ENCODE data around the gene MRNIP. TPM values are rescaled to one million over a fixed set of nuclear protein-coding genes. Genes with fewer than 3 reads are reported as not detected.
A peak's percentile ranks its signal among the peaks of the same experiment; 100 is the strongest.

Gene MRNIP
- total RNA-seq (2014; rRNA removed; shearing (Covaris generic)): 8.8 and 9.3 TPM in 2 replicates

GRCh38 chr5:179858586-179859427 lies at the start of gene MRNIP:
Gene MRNIP, minus strand, starts transcription at chr5:179858817. Its CDS starts 21 bp downstream, at chr5:179858796.
- DNase-seq (ENCODE audit: low read depth): peak; percentile 90

- DNase-seq (ENCODE audit: low read depth): peak; percentile 62
Measured at GRCh38 chr5:179907556-179908324, 49.1 kb upstream of the MRNIP start, which contains the start of gene TBC1D9B. Gene TBC1D9B, minus strand, starts transcription at chr5:179907897. Its CDS starts 76 bp downstream, at chr5:179907821.

GRCh38 chr5:179906795-179907555 lies 48.4 kb upstream of the MRNIP start:
- DNase-seq (ENCODE audit: low read depth): peak; percentile 18

GRCh38 chr5:179906294-179906794 lies 47.7 kb upstream of the MRNIP start:
- DNase-seq (ENCODE audit: low read depth): no peak

GRCh38 chr5:179905161-179905560 lies 46.5 kb upstream of the MRNIP start:
- no peak for DNase-seq (ENCODE audit: low read depth)

GRCh38 chr5:179904463-179905160 lies 46.0 kb upstream of the MRNIP start:
- DNase-seq (ENCODE audit: low read depth): no peak

GRCh38 chr5:179902763-179903158 lies 44.1 kb upstream of the MRNIP start:
- no peak for DNase-seq (ENCODE audit: low read depth)

GRCh38 chr5:179901915-179902762 lies 43.5 kb upstream of the MRNIP start:
- DNase-seq (ENCODE audit: low read depth): no peak

GRCh38 chr5:179901462-179901861 lies 42.8 kb upstream of the MRNIP start:
- DNase-seq (ENCODE audit: low read depth): no peak

- no peak for DNase-seq (ENCODE audit: low read depth)
Measured at GRCh38 chr5:179900711-179901110, 42.1 kb upstream of the MRNIP start.

GRCh38 chr5:179900206-179900605 lies 41.6 kb upstream of the MRNIP start:
- no peak for DNase-seq (ENCODE audit: low read depth)

GRCh38 chr5:179895861-179896260 lies 37.2 kb upstream of the MRNIP start:
- DNase-seq (ENCODE audit: low read depth): no peak

GRCh38 chr5:179893958-179894895 lies 35.6 kb upstream of the MRNIP start:
- no peak for DNase-seq (ENCODE audit: low read depth)

GRCh38 chr5:179893076-179893957 lies 34.7 kb upstream of the MRNIP start:
- no peak for DNase-seq (ENCODE audit: low read depth)

- no peak for DNase-seq (ENCODE audit: low read depth)
Measured at GRCh38 chr5:179892255-179892654, 33.6 kb upstream of the MRNIP start.

- no peak for DNase-seq (ENCODE audit: low read depth)
Measured at GRCh38 chr5:179890751-179891682, 32.4 kb upstream of the MRNIP start.

GRCh38 chr5:179889885-179890284 lies 31.3 kb upstream of the MRNIP start:
- no peak for DNase-seq (ENCODE audit: low read depth)

Measured in RPMI7951 (cell line).